Measurements from ENCODE around the gene RSPH9.

GRCh38 chr6:43669922-43670622, 25.2 kb downstream of the RSPH9 start:
- TF ChIP-seq CTCF (IDR thresholded peaks at IDR 0.05) (no peak), POLR2A (IDR thresholded peaks at IDR 0.05; ENCODE audit: low read depth) (no peak), POLR2AphosphoS5 (IDR thresholded peaks at IDR 0.05) (no peak)

Data from esophagus muscularis mucosa (tissue), 3 donors.